Fibroblast of skin of abdomen (primary cell): ENCODE measurements around the gene SLC25A22.

Source experiments
- DNase-seq: peaks from one replicate; pipeline ENCODE4 v3.0.0-alpha.2; 2013

SLC25A22 gene

GRCh38 chr11:802693-803466 lies 4.8 kb upstream of the SLC25A22 start:
- no peak for DNase-seq

GRCh38 chr11:802018-802617 lies 4.0 kb upstream of the SLC25A22 start:
- DNase-seq, result no peak

DNA sequence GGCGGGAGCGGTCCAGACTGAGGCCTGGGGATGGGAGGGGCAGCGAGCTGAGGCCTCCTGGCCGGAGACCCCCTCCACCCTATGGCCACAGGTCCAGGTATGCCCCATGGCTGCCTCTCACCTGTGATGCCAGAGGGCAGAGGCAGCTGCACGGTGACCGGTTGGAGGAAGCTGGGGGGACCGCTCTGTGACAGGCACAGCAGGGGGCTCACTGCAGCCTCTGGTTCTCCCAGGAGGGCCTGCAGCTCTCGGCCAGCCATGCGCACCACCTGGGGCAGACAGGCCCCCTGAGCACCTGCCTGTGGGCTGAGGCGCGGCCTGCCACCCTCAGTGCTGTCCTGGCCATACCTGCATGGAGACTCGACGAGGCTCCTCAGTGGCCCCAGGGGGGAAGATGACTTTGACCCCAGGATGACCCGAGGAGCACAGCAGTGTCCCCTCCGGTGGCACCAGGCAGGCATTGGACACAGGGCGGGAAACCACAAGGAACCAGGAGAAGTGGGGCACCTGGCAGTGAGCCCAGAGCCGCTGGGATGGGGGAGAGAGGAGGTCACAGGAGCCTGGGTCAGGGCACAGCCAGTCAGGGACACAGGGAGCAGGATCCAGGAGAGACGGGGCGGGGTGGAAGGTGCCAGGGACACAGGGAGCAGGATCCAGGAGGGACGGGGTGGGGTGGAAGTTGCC lies 3.2 kb upstream of the SLC25A22 start:
- no peak for DNase-seq

DNA sequence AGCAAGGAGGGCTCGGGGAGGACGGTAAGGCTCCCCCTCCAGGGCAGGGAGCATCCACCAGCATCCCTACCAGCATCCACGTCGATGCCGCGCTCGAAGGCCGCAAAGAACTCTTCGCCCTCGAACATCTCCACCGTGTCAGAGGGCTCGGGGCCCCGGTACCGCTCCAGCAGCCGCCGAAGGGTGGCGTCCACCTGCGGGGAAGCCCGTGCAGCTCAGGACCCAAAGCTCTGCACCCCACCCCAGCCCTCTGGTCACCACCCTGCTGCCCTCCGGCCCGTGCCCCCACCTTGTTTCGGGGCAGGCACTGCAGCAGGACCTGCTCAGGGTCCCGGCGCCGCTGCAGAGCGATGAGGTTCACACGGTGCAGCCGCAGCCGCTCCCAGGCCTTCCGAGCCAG lies 2.4 kb upstream of the SLC25A22 start:
- no peak for DNase-seq

GRCh38 chr11:799641-800316 lies 1.7 kb upstream of the SLC25A22 start:
- no peak for DNase-seq

- peak; percentile 81 for DNase-seq
These were observed 587 bp downstream of the SLC25A22 start for GRCh38 chr11:797296-798092.

DNA sequence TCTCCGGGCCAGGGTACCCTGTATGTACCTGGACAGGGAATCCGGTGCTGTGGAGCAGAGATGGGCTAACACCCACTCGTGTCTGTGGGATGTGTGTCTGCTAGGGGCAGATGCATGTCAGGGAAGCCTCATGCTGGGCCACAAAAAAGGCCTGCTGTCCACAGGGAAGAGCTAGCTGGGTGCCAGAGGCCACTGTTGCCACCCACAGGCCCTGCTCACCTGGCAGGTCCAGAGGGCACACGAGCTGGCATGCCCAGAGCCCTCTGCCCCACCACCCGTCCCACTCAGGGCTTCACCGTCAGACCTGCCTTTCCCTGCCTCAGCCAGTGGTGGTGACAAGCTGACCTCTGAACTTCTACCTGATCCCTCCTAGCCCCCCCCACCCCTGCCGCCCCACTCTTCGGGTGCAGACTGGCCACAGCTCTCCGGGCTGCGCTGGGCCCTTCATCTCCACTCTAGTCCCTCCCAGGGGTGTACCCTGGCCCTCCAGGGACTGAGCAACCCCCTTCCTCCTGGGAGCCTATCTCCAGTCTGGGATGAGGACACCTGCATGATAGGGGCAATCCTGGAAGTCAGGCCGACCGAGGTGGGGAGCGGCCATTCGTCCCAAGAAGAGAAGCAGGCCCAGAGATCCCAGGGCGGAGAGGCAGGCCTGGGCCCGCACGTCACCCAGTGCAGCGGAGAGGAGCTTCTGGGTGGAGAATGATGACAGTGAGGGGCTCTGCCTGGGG lies 1.4 kb downstream of the SLC25A22 start:
- DNase-seq, result no peak

- peak; percentile 87 for DNase-seq
These were observed 2.2 kb downstream of the SLC25A22 start for GRCh38 chr11:795634-796564.

- no peak for DNase-seq
These were observed 3.1 kb downstream of the SLC25A22 start for GRCh38 chr11:794766-795633.

DNA sequence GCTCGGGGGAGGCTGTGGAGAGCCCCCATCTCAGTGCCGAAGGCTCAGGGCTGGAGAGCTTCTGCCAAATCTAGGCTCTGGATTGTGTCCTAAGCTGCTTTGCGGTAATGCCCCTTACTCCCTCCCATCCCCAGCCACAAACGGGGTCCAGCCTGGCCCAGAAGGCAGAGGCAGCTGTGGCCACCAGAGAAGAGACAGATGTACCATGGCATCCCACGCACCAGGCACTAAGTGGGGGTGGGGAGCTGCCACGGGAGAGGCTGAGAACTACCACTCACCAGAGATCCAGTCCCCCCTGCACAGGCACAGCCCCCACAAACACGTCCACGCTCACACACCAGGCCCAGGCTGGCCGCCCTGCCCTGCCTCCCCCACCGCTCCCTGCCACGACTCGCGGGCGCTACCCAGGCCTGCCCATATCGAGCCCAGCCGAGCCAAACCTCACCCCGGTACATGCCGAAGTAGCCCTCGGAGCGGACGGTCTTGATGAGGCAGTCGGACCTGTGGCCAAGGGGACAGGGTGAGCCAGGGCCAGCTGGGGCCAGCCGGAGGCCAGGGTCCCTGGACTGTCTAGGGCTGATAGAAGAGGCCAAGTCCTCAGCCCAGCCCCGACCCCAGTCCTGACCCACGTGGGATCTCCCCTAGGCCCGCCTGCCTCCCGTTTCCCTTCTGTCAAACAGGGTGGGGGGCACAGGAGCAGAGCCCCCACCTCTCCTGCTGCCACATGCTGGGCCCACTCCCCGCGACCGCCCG lies 3.9 kb downstream of the SLC25A22 start:
- no peak for DNase-seq

DNA sequence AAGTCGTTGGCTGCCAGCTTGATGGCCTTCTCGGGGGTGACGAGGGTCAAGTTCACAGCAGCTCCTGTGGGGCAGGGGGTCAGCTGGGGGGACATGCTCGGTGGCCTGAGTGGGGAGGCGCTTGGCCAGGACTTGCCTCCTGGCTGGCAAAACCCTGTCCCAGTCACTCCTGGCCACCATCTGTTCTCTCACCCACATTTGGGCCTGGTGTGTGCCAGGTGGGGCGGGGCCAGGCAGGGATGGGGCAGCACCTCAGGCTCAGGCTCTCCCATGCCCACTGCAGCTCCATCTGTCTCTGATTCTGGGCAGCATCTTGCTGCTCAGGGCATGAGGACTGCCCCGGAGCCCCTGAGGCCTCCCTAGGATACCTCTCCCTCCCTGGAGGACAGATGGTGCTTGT lies 4.5 kb downstream of the SLC25A22 start:
- DNase-seq, result no peak

DNA sequence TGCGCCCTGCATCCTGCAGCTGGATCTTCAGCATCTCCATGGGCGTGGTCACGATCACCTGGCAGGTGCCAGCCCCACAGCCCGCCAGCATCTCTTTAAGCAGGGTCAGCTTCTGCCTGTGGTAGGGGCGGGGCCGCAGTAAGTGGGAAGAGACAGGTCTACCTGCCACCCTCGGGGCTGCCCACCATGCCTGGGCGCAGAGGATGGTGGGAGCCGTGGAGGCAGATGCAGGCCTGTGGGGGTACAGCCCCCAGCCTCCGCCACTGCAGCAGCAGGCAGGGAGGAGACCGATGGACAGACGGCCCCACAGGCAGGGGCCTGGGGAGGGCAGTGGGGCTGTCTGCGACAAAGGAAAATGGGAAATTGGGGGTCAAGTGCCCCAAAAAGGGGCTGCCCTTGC lies 5.2 kb downstream of the SLC25A22 start:
- DNase-seq, result no peak

DNA sequence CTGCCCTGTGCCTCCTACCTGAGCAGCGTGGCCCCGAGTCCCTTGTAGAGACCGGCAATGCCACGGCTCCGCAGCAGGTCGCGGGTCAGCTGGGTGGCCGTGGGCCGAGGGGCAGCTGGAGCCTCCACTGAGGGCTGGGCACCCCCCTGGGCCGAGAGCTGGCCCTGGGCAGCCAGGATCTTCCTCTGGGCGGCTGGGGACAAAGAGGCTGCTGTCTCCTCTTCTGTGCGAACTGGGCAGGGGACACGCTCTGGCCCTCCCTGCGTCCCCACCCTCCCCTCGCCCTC lies 5.6 kb downstream of the SLC25A22 start:
- DNase-seq, result no peak

DNA sequence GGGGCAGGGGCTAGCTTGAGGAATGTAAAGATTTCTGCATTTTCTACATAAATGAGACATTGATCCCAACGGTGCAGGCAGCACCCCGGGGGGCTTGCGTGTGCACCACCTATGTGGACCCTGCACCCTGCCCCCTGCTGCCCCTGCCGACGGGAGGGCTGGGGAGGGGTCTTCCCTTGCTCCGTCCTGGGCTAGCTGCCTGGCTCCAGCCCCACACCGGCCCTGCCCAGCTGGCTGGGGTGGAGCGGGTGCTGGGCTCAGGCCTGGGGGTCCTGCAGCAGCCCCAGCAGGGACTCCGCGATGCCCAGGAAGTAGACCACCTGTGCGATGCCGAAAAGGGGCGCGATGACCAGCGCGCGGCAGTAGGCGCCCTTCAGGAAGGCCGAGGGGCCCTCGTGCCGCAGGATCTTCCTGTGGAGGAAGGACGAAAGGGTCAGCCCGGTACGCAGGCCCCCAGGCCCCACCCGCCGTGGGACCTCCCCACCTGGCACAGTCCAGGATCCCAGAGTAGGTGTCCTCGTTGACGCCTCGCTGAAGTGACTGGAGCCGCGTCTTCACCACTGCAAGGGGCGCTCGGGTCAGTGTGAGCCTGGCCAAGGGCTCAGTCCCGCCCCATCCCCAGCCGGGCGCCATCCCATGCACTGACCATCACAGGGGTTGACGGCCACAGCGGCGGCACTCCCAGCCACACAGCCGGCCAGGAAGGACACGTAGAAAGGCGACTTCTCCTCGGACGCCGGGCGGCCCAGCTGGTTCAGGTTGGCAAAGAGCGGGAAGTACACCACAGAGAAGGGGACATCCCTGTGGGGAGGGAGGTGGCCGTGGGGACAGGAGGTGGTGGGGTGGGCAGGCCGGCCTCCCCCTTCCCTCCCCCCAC lies 6.2 kb downstream of the SLC25A22 start:
- no peak for DNase-seq

DNA sequence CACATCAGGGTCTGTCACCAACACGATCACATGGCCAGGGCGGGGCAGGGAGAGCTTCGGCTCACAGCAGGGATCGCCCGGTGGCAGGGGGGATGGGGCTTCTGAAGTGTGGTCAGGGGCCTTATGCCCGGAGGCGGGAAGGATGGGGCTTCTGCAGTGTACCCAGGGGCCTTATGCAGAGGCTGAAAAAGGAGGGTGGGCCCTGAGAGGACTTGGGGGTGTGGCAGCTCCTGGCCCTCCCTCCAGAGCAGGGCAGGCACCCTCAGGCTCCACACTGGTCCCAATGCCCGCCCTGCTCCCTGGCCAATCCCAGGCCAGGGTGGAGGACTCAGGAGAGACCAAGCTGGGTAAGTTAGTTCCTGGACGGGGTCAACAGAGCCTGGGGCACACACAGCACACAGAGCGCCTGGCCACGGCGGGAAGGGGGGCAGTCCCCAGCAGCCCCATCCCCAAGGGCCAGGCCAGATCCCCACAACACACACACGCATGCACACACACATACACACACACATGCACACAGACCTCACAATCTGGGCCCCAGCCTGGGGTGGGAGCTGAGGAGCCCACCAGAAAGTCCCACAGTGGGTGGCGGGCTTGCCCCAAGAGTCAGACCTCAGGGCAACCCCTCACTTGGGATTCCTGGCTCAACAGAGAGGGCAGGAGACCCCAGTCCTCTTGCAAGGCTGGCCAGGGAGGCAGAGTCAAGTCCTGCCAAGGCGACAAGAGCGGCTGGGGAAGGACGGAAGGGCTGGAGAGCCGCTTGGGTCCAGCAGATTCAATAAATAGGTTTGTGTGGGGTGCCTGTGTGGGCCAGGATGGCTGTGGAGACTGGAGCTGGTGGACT lies 7.1 kb downstream of the SLC25A22 start:
- DNase-seq, result no peak

- peak; percentile 49 for DNase-seq
These were observed 8.1 kb downstream of the SLC25A22 start, which contains the start of gene CEND1 for GRCh38 chr11:789943-790342. CEND1 (minus strand) TSS chr11:790090; CDS start chr11:788576, 1,514 bp downstream.
